K562 (cell line): ENCODE data around the gene CLIC1. TPM values are rescaled to one million over a fixed set of nuclear protein-coding genes. Genes with fewer than 3 reads are reported as not detected.

ENCODE experiments used
- AFF1 ChIP-seq, 2 experiments: fragments of 450-650 bp; IDR thresholded peaks; 2 replicates each; pipeline ENCODE4 v1.6.1; 2018; ENCODE audit warnings: mild to moderate bottlenecking in 2 of 2, low read depth in 1 of 2; ENCODE audit not compliant: partially characterized antibody in 2 of 2
- CHD1 ChIP-seq: fragments of 200-600 bp; sonication (generic); IDR thresholded peaks from one replicate; pipeline ENCODE4 v1.6.1; 2012; ENCODE audit warnings: mild to moderate bottlenecking, moderate library complexity, low read length, inconsistent platforms
- FOXJ3 ChIP-seq: sonication (generic); formaldehyde crosslinking; IDR thresholded peaks from 2 replicates; pipeline ENCODE4 v1.4.0; 2020; ENCODE audit warnings: mild to moderate bottlenecking, missing genetic modification reagents
- FUS ChIP-seq: fragments of 200-400 bp; formaldehyde crosslinking; optimal IDR thresholded peaks from 2 replicates; pipeline ENCODE3; 2017; ENCODE audit warnings: low read depth, low read length
- HIVEP1 ChIP-seq: fragments of 250-450 bp; sonication (Bioruptor Pico); IDR thresholded peaks from 2 replicates; pipeline ENCODE4 v1.4.0; 2020; ENCODE audit warnings: mild to moderate bottlenecking
- JUN ChIP-seq, 2 experiments: sonication (generic) in 1 of 2; formaldehyde crosslinking in 1 of 2; IDR thresholded peaks; 2 replicates each; pipeline versions ENCODE4 v1.6.1 to v1.8.0; 2012 to 2022; ENCODE audit warnings: borderline replicate concordance in 2 of 2, mild to moderate bottlenecking in 2 of 2, improper control_type of control experiment in 1 of 2, low read depth in 1 of 2, low read length in 1 of 2, missing genetic modification reagents in 1 of 2
- MYBL2 ChIP-seq, 2 experiments: fragments of 450-650 bp in 1 of 2; sonication (generic) in 1 of 2; formaldehyde crosslinking in 1 of 2; IDR thresholded peaks; 2 replicates each; pipeline versions ENCODE4 v1.6.1 to v1.8.1; 2017 to 2022; ENCODE audit warnings: borderline replicate concordance in 1 of 2, inconsistent platforms in 1 of 2, low read depth in 1 of 2, mild to moderate bottlenecking in 1 of 2, missing genetic modification reagents in 1 of 2, moderate library complexity in 1 of 2
- MYC ChIP-seq, 2 experiments: fragments of 250-450 bp in 1 of 2; sonication (Bioruptor Pico) in 1 of 2; IDR thresholded peaks; 2 replicates each; pipeline versions ENCODE4 v1.5.1 to v1.6.1; 2012 to 2021; ENCODE audit warnings: low read depth in 2 of 2, borderline replicate concordance in 1 of 2, improper control_type of control experiment in 1 of 2, low read length in 1 of 2, mild to moderate bottlenecking in 1 of 2, moderate library complexity in 1 of 2
- SETDB1 ChIP-seq: IDR thresholded peaks from one replicate; pipeline ENCODE4 v1.6.1; 2012; ENCODE audit warnings: low read length, control low read depth, inconsistent platforms
- YY1 ChIP-seq, 3 experiments: IDR thresholded peaks; 2 replicates each; pipeline ENCODE4 v1.6.1; 2011; ENCODE audit warnings: low read length in 2 of 3, mild to moderate bottlenecking in 2 of 3, moderate library complexity in 2 of 3, borderline replicate concordance in 1 of 3, control low read depth in 1 of 3, low read depth in 1 of 3; ENCODE audit not compliant: insufficient read depth in 3 of 3, insufficient replicate concordance in 2 of 3, control insufficient read depth in 1 of 3, insufficient read length in 1 of 3; ENCODE audit errors: extremely low read depth in 1 of 3
- ZNF121 ChIP-seq: sonication (generic); formaldehyde crosslinking; conservative IDR thresholded peaks from 2 replicates; pipeline ENCODE4 v1.8.0; 2022; ENCODE audit warnings: missing genetic modification reagents
- ZNF354B ChIP-seq: fragments of 250-450 bp; sonication (Bioruptor Pico); IDR thresholded peaks from 2 replicates; pipeline ENCODE4 v1.4.0; 2020
- ZNF57 ChIP-seq: fragments of 450-650 bp; formaldehyde crosslinking; IDR thresholded peaks from 2 replicates; pipeline ENCODE4 v1.4.0; 2020; ENCODE audit warnings: mild to moderate bottlenecking, moderate library complexity
- ZNF609 ChIP-seq: sonication (generic); formaldehyde crosslinking; IDR thresholded peaks from 2 replicates; pipeline ENCODE4 v1.8.1; 2023; ENCODE audit warnings: missing genetic modification reagents, mild to moderate bottlenecking, borderline replicate concordance
- ZNF699 ChIP-seq: fragments of 250-450 bp; sonication (Bioruptor Pico); IDR thresholded peaks from 2 replicates; pipeline ENCODE4 v1.8.0; 2021; ENCODE audit warnings: mild to moderate bottlenecking, moderate library complexity; ENCODE audit not compliant: insufficient replicate concordance
- ZZZ3 ChIP-seq: fragments of 450-650 bp; IDR thresholded peaks from 2 replicates; pipeline ENCODE4 v1.6.1; 2016; ENCODE audit warnings: antibody characterized with exemption, mild to moderate bottlenecking, moderate library complexity
- polyA plus RNA-seq, 8 experiments: library from polyadenylated mRNA; depleted of rRNA in 4 of 8; stranded (reverse) in 5 of 8; unstranded in 3 of 8; fragments of >200 nt; fragmentation: Nextera tagmentation in 2 of 8; fragmentation: Illumina TruSeq in 1 of 8; extraction: Ambion mirVana in 2 of 8; extraction: Trizol in 1 of 8; gene quantifications; 2 replicates each; pipeline versions ENCODE4 v1.2.1 to v1.2.3, GENCODE V29; 2011 to 2014; ENCODE audit warnings: inconsistent platforms in 1 of 8, missing spikeins in 1 of 8
- total RNA-seq, 7 experiments: library from RNA; depleted of rRNA in 6 of 7; stranded (reverse); fragments of >200 nt in 6 of 7; fragmentation: Illumina TruSeq in 2 of 7; extraction: Trizol in 2 of 7; gene quantifications; 2 replicates each; pipeline versions ENCODE4 v1.2.1 to v1.2.3, GENCODE V29; 2011 to 2021; ENCODE audit warnings: low replicate concordance in 1 of 7

CLIC1 gene
- total and polyA plus RNA-seq, 9 of the 15 experiments (the other 6 are each of a cell fraction or from before 2014, with no cell fraction given) = 1,267 to 2,419 (median 1,808) TPM

- TF ChIP-seq ZNF609 (CRISPR knock-in tag) = no peak; the same call in none of the 2 replicates
- TF ChIP-seq YY1 (IDR thresholded peaks at IDR 0.05; ENCODE audit: borderline replicate concordance in 1 of 3, control insufficient read depth in 1 of 3, extremely low read depth in 1 of 3, insufficient read depth in 3 of 3, insufficient read length in 1 of 3, insufficient replicate concordance in 2 of 3, low read depth in 1 of 3, low read length in 2 of 3) = peak in 1 of 3 experiments; percentile 68
- TF ChIP-seq JUN (IDR thresholded peaks at IDR 0.05; ENCODE audit: borderline replicate concordance, low read depth, low read length) = peak; percentile 95
- TF ChIP-seq JUN (CRISPR knock-in tag; IDR thresholded peaks at IDR 0.05; ENCODE audit: borderline replicate concordance) = peak; percentile 99
- TF ChIP-seq MYBL2 (IDR thresholded peaks at IDR 0.05; ENCODE audit: low read depth) = no peak
- TF ChIP-seq MYBL2 (CRISPR knock-in tag; IDR thresholded peaks at IDR 0.05; ENCODE audit: borderline replicate concordance) = no peak
- peak; percentile 86 for TF ChIP-seq MYC (IDR thresholded peaks at IDR 0.05; ENCODE audit: low read depth, low read length)
- peak; percentile 78; the same call in 1 of the 2 replicates for TF ChIP-seq MYC (CRISPR knock-in tag; IDR thresholded peaks at IDR 0.05; ENCODE audit: borderline replicate concordance, low read depth)
- no peak; the same call in none of the 2 replicates for TF ChIP-seq ZNF121 (CRISPR knock-in tag)
- TF ChIP-seq FUS = no peak
- no peak for TF ChIP-seq ZZZ3
- TF ChIP-seq HIVEP1 (CRISPR knock-in tag) = peak; percentile 76; the same call in 1 of the 2 replicates
- no peak for TF ChIP-seq ZNF57 (CRISPR knock-in tag)
- TF ChIP-seq ZNF699 (CRISPR knock-in tag) = no peak
- no peak for TF ChIP-seq SETDB1
- no peak for TF ChIP-seq ZNF354B (CRISPR knock-in tag)
- peak in 1 of 2 experiments; percentile 87 for TF ChIP-seq AFF1 (IDR thresholded peaks at IDR 0.05; ENCODE audit: low read depth in 1 of 2, partially characterized antibody in 2 of 2)
- no peak for TF ChIP-seq FOXJ3
- TF ChIP-seq CHD1 = no peak
Measured at GRCh38 chr6:31776989-31777666, 40.8 kb upstream of the CLIC1 start, which contains the start of gene VWA7 (continued).
